ENCODE measurements around the gene LRATD1. TPM values are rescaled to one million over a fixed set of nuclear protein-coding genes. Genes with fewer than 3 reads are reported as not detected.

The LRATD1 gene
- polyA plus RNA-seq, 3 donors: not detected

DNA sequence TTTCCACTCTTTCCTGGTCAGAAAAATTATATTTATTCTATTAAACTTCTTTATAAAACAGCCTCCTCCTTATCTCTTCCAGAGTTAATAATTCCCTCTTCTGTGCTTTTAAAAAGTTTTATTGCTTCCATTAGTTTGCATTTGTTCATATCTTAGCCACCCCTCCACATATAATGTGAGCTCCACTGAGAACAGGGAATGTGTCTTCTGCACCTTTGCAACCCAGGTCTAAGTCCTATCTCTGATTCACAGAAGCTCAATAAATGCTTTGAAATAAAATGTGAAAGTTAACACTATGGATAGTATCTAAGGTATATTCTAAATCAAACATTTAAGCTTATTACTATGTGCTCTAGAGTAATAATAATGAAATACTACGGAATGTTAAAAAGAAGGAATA lies 9.3 kb upstream of the LRATD1 start:
- no peaks in the 10 kb centered on the region for H4K20me1 ChIP-seq (ENCODE audit: insufficient read depth, low read length)
- peaks cover 0 to 4% (median 0%) of the 10 kb centered on the region in 7 donors for H3K9me3 Mint-ChIP-seq
- no peak overlapping the region for H3K4me3 ChIP-seq (replicated peaks in 1 of 3; ENCODE audit: low read depth in 2 of 3, low read length in 3 of 3)
- H3K27ac Mint-ChIP-seq: no peak overlapping the region
- H3K27me3 Mint-ChIP-seq (ENCODE audit: low read depth in 3 of 3): peaks cover 0 to 3% (median 2%) of the 10 kb centered on the region in 3 donors
- H2AFZ ChIP-seq (ENCODE audit: insufficient read depth, low read depth, low read length, poor library complexity, severe bottlenecking): no peak overlapping the region
- no peak overlapping the region for H3K9ac ChIP-seq (ENCODE audit: insufficient read depth, low read length, poor library complexity, severe bottlenecking)
- TF ChIP-seq, protein P1, sequence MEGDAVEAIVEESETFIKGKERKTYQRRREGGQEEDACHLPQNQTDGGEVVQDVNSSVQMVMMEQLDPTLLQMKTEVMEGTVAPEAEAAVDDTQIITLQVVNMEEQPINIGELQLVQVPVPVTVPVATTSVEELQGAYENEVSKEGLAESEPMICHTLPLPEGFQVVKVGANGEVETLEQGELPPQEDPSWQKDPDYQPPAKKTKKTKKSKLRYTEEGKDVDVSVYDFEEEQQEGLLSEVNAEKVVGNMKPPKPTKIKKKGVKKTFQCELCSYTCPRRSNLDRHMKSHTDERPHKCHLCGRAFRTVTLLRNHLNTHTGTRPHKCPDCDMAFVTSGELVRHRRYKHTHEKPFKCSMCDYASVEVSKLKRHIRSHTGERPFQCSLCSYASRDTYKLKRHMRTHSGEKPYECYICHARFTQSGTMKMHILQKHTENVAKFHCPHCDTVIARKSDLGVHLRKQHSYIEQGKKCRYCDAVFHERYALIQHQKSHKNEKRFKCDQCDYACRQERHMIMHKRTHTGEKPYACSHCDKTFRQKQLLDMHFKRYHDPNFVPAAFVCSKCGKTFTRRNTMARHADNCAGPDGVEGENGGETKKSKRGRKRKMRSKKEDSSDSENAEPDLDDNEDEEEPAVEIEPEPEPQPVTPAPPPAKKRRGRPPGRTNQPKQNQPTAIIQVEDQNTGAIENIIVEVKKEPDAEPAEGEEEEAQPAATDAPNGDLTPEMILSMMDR (IDR thresholded peaks at IDR 0.05): no peak
- H3K4me1 ChIP-seq (ENCODE audit: control insufficient read depth in 1 of 2, insufficient read depth in 2 of 2, low read length in 2 of 2): no peaks in the 10 kb centered on the region
- H3K79me2 ChIP-seq (ENCODE audit: insufficient read depth, low read length): no peaks in the 10 kb centered on the region
- no peaks in the 10 kb centered on the region for H3K4me1 Mint-ChIP-seq
- 80% methylated on average over 1 of the region's 1 CpG for WGBS (ENCODE audit: insufficient coverage)
- no peaks in the 10 kb centered on the region for H3K36me3 ChIP-seq (replicated peaks in 1 of 2; ENCODE audit: control insufficient read depth in 1 of 2, insufficient read depth in 2 of 2, low read length in 2 of 2)
- intact Hi-C loops (cut with micrococcal nuclease): no loop called here
- no peaks in the 10 kb centered on the region for H3K9me3 ChIP-seq (replicated peaks in 1 of 2; ENCODE audit: control insufficient read depth in 1 of 2, insufficient read depth in 1 of 2, low read length in 2 of 2)
- H3K4me2 ChIP-seq (replicated peaks; ENCODE audit: extremely low read depth, low read length, poor library complexity, severe bottlenecking): no peak overlapping the region
- no peaks in the 10 kb centered on the region for H3K36me3 Mint-ChIP-seq
- no peak overlapping the region for H3K4me3 Mint-ChIP-seq
- no peaks in the 10 kb centered on the region for H3K27me3 ChIP-seq (ENCODE audit: control insufficient read depth in 2 of 2, insufficient read depth in 2 of 2, low read length in 2 of 2)
- no peak for DNase-seq
- H3K27ac ChIP-seq (ENCODE audit: low read depth in 1 of 2, low read length in 2 of 2): no peak overlapping the region

DNA sequence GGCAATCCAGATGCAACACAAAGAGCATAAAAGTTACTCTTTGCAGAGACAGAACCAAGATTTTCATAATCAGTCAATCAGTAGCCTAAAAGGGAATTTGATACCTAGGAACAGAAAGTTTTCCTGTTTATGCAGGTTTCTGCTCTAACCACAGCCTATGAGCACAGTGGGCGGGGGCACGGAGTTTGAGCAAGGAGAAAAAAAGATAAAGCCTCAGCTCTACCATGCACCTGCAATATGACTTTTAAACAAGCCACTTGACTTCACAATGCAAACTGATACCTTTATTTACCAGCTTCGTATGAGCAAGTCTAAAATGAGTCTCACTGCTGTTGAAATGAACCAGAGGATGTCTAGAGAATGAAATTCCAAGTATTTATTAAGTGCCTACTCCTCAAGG lies 5.6 kb upstream of the LRATD1 start:
- Histone ChIP-seq H3K27me3 (ENCODE audit: control insufficient read depth in 2 of 2, insufficient read depth in 2 of 2, low read length in 2 of 2) (peaks cover 10 to 18% of the 10 kb centered on the region in 2 donors), H3K36me3 (replicated peaks in 1 of 2; ENCODE audit: control insufficient read depth in 1 of 2, insufficient read depth in 2 of 2, low read length in 2 of 2) (no peaks in the 10 kb centered on the region), H3K27ac (ENCODE audit: low read depth in 1 of 2, low read length in 2 of 2) (no peak overlapping the region), H3K4me2 (replicated peaks; ENCODE audit: extremely low read depth, low read length, poor library complexity, severe bottlenecking) (no peak overlapping the region), H2AFZ (ENCODE audit: insufficient read depth, low read depth, low read length, poor library complexity, severe bottlenecking) (no peak overlapping the region), H3K4me1 (ENCODE audit: control insufficient read depth in 1 of 2, insufficient read depth in 2 of 2, low read length in 2 of 2) (no peaks in the 10 kb centered on the region), H4K20me1 (ENCODE audit: insufficient read depth, low read length) (no peaks in the 10 kb centered on the region), H3K9ac (ENCODE audit: insufficient read depth, low read length, poor library complexity, severe bottlenecking) (no peak overlapping the region), H3K79me2 (ENCODE audit: insufficient read depth, low read length) (no peaks in the 10 kb centered on the region), H3K9me3 (replicated peaks in 1 of 2; ENCODE audit: control insufficient read depth in 1 of 2, insufficient read depth in 1 of 2, low read length in 2 of 2) (no peaks in the 10 kb centered on the region), H3K4me3 (replicated peaks in 1 of 3; ENCODE audit: low read depth in 2 of 3, low read length in 3 of 3) (no peak overlapping the region)
- WGBS (ENCODE audit: insufficient coverage): 70% methylated on average over 2 of the region's 3 CpGs
- intact Hi-C loops (cut with micrococcal nuclease): no loop called here
- DNase-seq: no peak
- H3K4me3 Mint-ChIP-seq: no peak overlapping the region
- TF ChIP-seq, protein P1 (IDR thresholded peaks at IDR 0.05): no peak
- no peak overlapping the region for H3K27ac Mint-ChIP-seq
- peaks cover 16 to 19% (median 17%) of the 10 kb centered on the region in 3 donors for H3K27me3 Mint-ChIP-seq (ENCODE audit: low read depth in 3 of 3)
- no peaks in the 10 kb centered on the region for H3K36me3 Mint-ChIP-seq
- peaks cover 0 to 5% (median 0%) of the 10 kb centered on the region in 7 donors for H3K9me3 Mint-ChIP-seq
- no peaks in the 10 kb centered on the region for H3K4me1 Mint-ChIP-seq

Measured in CD14-positive monocyte (primary cell).